NCI-H345 (cell line): ENCODE results near the gene CLRN1.

ENCODE experiments used
- DNase-seq: peaks from one replicate; lab custom pipeline; 2025; lab: John Stamatoyannopoulos, UW

CLRN1 gene

DNA sequence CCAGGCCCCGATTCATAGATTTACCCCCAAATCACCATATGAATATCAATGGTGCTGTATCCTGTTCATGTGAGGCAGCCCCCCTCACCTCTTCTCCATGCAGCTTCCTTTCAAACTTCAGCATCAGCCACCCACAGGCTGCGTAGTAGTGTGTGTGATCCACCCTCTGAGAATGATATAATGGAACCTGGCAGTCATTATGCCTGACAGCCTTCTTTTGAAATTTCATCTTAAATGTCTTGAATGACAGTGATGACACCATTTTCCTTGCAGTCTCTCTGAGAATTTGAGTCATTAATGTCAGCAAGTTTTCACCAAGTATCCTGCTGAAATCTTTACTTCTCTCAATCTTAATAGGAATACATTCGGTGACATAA is 3.5 kb upstream of the CLRN1 start:
- no peak for DNase-seq

GRCh38 chr3:150975086-150975991 is 2.8 kb upstream of the CLRN1 start:
- DNase-seq: no peak

DNA sequence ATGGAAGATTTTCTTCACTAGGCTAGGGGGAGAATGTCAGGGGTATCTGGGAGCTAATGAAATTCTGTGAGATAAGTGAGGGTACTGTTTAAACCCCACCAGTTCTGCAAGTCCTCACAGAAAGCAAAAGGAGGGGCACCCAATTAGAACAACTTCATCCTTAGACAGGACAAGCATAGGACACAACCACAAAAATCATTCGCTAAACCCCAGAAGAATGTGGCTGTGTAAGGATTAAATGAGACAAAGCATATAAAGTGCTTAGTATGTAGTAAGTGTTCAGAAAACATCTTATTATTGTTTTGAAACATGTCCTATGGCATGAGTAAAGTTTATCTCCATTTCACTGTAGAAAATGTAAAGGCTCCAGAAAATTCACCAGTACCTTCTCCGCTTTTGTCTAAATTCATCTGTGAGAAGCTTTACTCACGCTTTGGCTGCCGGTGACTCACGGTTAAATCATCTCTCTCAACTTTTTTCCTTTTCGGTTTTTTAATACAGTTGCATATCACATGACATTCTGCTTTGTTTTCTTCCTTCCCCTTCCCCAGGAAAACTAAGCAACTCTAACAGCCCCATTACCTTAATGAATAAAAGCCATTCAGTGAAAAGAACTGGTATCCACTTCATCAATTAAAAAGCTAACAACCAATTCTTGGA is 1.7 kb downstream of the CLRN1 start:
- no peak for DNase-seq

- DNase-seq: no peak
Measured at GRCh38 chr3:150968341-150969035, 4.0 kb downstream of the CLRN1 start.

DNA sequence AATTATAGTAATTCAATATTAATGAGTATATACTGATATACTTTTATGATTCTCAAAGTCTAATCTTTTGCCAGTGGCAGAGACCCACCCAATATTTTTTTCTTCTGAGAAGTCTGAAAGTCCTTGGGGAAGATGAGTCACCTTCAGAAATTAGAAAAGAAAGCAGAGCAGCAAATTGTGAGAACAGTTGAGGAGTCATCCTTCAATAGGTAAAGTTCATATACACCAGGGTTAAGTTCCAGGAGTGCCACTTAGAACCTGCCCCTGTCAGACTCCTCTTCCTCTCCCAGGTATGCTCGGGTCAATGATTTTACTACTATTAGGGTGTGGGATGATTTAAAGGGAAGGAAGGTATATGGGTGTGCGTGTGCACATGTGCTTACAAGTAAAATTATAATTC is 7.1 kb downstream of the CLRN1 start:
- DNase-seq: no peak

- DNase-seq: no peak
Measured at GRCh38 chr3:150961949-150962348, 10.6 kb downstream of the CLRN1 start.

DNA sequence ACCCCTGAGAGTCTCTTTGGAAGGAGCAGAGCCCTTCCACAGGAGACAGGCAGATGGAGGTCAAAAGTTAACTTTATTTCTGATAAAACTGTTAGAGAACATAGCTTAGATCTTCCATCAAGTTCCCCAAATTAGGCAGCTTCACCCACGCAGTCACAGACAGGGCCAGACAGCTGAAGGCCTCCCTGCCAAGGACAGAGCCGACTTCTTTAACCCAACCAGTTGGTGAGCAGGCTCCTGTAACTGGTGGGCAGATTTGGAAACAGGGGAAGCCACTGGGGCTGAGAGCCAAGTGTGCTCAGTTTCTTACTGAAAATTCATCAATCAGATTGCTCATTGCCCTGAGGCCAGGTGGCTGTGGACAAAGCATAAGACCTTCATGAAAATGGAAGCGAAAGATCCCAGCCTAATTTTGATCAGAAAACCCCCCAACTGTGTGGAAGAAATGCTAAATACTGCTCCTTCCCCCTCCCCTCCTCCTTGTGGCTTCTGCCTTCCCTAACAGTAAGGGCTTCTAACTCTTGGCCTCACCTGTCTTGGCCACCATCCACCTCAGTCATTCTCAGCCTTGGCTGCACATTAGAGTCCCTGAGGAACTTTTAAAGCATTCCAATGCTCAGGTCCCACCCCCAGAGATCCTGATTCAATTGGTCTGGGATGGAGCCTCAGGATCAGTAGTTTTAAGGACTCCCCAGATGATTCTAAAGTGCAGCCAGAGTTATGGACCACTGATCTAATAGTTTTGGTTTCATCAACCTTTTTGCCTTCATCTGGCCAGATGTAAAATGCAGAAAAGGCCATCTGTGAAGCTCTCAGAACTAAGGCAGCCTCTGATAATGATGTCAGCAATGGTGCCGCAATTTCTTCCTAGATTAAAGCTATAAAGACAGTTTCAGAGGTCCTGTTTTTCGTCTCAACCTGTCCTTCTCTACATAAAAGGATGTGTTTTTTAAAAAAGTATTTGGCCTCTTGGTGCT is 11.5 kb downstream of the CLRN1 start:
- DNase-seq: no peak

GRCh38 chr3:150958683-150959082 is 13.8 kb downstream of the CLRN1 start:
- DNase-seq: no peak

GRCh38 chr3:150956376-150956775 is 16.2 kb downstream of the CLRN1 start:
- no peak for DNase-seq

- DNase-seq: no peak
Measured at GRCh38 chr3:150951923-150952322, 20.6 kb downstream of the CLRN1 start.

- no peak for DNase-seq
Measured at GRCh38 chr3:150945226-150946032, 27.1 kb downstream of the CLRN1 start.

DNA sequence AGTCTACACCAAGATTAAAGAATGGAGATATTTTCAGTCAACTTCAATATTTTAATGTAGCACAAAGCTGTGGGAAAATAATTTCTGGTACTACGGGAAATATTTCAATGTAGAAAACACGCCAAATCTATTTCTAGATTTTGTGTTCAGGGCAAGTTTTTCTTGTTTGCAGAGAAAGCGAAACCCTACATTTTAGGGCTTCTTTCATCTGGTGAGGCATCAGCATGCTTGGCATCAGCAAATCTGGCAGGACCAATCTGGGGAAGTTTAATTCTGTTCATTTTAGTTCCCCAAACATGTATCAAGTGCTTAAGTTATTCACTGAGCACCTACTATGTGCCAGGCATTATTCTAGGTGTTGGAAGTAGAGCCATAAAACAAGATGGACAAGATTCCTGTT is 30.3 kb downstream of the CLRN1 start:
- no peak for DNase-seq

DNA sequence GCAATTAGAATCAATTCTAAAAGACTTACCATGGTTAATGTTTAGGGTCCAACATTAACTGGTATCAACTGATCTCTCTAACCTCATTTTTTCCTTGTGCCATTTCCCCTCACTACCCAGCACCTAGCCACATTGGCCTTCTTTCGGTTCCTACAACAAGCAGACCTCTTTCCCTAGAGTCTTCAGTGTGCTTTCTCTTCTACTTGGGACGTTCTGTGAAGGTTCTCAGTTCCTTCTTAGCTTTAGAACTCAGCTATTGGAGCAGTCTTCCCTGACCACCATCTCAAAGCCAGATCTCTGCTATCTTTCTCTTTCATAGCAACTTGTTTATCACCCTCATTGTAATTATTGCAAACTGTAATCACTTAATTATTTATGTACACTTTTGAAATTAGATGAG is 35.8 kb downstream of the CLRN1 start:
- DNase-seq: no peak

DNA sequence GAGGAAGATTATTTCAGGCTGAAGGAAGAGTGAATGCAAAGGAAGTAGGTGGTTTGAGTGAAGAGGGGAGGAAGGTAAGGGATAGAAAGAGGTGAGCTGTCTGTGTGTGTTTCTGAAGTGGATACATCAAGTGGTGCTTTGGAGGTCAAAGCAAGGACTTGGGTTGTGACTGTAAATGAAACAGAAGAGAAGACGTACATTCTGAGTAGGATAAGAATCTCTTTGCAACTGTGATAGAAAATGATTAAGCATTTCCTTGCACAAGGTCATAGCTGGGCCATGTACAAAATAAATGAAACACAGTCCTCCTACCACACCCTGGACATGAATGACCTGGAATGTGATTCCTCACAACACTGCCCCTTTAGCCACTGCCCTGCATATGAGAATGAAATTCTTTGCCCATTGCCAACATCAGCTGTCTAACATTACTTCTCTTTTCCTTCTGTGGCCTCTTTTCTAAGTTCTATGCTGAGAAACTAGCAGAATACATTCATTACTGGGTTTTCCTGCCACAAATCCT is 39.0 kb downstream of the CLRN1 start:
- no peak for DNase-seq

GRCh38 chr3:150931745-150932144 is 40.8 kb downstream of the CLRN1 start:
- DNase-seq: no peak

- DNase-seq: no peak
Measured at GRCh38 chr3:150930839-150931238, 41.7 kb downstream of the CLRN1 start.

GRCh38 chr3:150928234-150928633 is 44.3 kb downstream of the CLRN1 start:
- no peak for DNase-seq

DNA sequence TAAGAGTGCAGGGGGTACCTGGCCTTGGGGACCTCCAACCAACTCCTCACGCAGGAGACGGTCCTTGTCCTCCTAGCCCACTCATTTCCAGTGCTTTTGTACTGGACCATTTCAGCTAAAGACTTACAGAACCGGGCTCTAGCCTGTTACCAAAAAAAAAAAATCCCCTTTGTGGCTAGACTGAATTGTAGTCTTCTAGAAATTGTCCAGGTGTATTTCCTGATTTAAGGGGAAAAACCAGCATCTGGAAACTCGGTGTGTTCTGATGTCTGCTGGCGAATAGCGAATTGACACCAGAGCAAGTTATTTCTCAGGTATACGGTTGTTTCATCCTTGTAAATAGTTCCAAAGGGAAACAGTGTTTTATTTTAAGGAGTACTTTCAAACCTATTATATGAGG is 46.2 kb downstream of the CLRN1 start:
- no peak for DNase-seq

- peak; percentile 45 for DNase-seq
Measured at GRCh38 chr3:150925751-150926201, 46.8 kb downstream of the CLRN1 start.

- no peak for DNase-seq
Measured at GRCh38 chr3:150922611-150923010, 49.9 kb downstream of the CLRN1 start.

DNA sequence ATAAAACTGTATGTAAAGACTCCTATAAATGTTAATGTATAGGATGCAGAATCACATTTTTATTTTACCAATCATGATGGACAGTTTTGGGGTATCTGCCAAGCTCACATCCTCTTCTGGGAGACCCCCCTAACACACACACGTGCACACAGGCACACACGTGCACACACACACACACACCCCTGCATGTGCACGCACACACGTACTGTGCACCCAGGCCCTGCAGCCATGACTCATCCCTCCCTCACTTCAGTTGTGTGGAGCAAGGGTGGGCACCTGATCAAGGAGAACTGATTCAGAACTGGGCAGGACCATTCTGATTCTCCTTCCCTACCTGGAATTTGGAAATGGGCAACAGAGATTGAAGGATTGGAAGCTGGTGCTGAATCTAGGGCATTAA is 51.3 kb downstream of the CLRN1 start:
- no peak for DNase-seq
